ENCODE measurements around the gene MYO1E.
"Not testable (repeated sequence)": the region's sequence is repeated elsewhere in the genome, so short reads cannot be mapped to it uniquely, and the experiment has no call there.

The MYO1E gene

DNA sequence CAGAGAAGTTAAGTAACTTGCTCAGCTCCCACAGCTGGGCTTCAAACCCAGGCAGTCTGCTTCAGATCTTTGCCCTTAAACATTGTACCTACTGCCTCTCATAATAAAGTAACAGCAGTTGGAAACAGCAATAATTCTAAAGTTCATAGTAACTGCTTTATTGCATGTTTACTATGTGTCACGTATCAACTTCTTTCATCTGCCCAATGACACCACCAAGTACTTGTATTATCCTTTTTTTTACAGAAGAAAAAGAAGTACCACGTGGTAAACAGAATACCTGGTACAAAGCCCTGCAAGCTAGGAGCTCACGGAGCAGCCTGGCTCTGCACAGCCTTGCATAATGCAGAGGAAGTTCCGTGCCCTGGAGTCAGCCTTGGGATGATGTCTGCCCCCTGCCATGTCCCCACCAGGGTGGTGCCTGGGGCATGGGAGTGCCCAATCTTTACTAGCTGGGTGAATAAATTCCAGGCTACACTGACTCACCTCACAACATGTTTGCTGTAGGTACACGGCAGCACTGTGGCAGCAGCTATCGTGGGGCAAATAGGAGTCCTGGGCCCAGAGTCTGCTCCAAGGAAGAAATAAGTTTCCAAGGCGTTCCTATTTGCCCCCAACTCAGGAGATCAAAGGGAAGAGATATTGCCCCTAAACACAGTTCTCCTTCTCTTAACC is 88.8 kb downstream of the MYO1E start:
- in situ Hi-C loops (cut with HindIII; ENCODE audit: low pct_unique_long_range_greater_than_20kb, low sequenced_read_pairs): no loop called here
- no peak for TF ChIP-seq JUND (IDR thresholded peaks at IDR 0.05; ENCODE audit: low read depth)
- peak; percentile 54 to 60 for DNase-seq (ENCODE audit: low read depth in 1 of 2, low spot score in 1 of 2)

DNA sequence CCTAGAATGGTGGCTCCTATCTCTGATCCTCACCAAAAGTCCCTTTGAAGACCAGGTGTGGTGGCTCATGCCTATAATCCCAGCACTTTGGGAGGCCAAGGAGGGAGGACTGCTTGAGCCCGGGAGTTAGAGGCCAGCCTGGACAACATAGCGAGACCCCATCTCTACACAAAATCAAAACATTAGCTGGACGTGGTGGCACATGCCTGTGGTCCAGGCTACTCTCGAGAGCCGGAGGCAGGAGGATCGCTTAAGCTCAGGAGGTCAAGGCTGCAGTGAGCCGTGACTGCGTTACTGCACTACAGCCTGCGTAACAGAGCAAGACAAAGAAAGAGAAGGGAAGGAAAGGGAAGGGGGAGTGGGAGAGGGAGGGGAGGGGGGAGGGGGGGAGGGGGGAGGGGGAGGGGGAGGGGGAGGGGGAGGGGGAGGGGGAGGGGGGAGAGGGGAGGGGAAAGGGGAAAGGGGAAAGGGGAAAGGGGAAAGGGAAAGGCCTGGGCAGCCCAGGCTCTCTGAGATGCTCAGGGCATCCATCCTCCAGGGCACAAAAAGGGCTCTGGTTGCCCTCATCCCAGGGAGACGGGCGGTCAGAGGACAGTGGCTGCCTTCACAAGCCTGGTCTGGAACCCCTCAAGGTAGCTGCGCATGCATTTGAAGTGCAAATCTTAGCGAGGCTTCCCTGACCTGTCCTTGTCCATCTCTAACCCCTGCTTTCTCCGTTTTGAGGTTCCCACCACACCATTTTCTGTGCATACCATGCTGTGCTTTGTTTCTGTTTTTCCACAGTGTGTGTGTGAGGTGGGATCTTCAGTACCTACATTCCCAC is 89.9 kb downstream of the MYO1E start:
- no peak for TF ChIP-seq JUND (IDR thresholded peaks at IDR 0.05; ENCODE audit: low read depth)
- in situ Hi-C loops (cut with HindIII; ENCODE audit: low pct_unique_long_range_greater_than_20kb, low sequenced_read_pairs): no loop called here

DNA sequence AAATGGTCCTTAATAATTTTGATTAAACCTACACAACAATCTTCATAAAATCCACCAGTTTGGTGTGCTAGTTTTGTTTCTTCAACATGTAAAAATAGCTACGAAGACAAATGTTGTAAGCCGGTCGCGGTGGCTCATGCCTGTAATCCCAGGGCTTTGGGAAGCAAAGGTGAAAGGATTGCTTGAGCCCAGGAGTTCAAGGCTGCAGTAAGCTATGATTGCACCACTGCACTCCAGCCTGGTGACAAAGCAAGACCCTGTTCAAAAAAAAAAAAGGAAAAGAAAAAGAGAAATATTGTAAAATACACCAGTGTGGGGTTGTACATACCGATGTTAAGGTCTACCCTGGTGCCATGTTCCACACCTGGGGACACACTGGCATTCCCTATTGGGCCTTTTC is 91.0 kb downstream of the MYO1E start:
- DNase-seq (ENCODE audit: low read depth in 1 of 2, low spot score in 1 of 2): no peak
- no peak for TF ChIP-seq JUND (IDR thresholded peaks at IDR 0.05; ENCODE audit: low read depth)
- in situ Hi-C loops (cut with HindIII; ENCODE audit: low pct_unique_long_range_greater_than_20kb, low sequenced_read_pairs): no loop called here

More for the DNA sequence above, 89.9 kb downstream of the MYO1E start:
- peak in 1 of 2 experiments; percentile 6 for DNase-seq (ENCODE audit: low read depth in 1 of 2, low spot score in 1 of 2)

DNA sequence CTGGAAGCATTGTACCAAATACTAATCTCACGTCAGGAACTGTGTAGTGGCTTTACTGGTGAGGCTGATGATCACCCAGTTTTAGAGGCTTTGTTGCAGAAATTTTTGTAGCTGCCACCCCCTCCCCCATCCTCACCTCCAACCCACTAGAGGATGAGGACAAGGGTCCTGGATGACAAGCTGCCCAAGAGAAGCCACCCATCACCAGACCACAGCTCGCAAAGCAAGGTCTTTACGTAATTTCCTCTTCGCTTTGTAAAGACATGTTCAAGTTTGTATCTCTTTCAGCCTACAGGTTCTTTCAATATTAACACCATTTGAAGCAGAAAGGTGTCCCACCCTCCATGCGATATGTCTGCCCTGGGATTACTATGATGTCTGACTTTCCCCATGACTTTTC is 91.8 kb downstream of the MYO1E start:
- no peak for DNase-seq (ENCODE audit: low read depth in 1 of 2, low spot score in 1 of 2)
- in situ Hi-C loops (cut with HindIII; ENCODE audit: low pct_unique_long_range_greater_than_20kb, low sequenced_read_pairs): no loop called here
- TF ChIP-seq JUND (IDR thresholded peaks at IDR 0.05; ENCODE audit: low read depth): no peak

GRCh38 chr15:59280292-59280691 is 92.4 kb downstream of the MYO1E start:
- in situ Hi-C loops (cut with HindIII; ENCODE audit: low pct_unique_long_range_greater_than_20kb, low sequenced_read_pairs); DNase-seq (ENCODE audit: low read depth in 1 of 2, low spot score in 1 of 2): not testable (repeated sequence)

GRCh38 chr15:59279023-59279422 is 93.6 kb downstream of the MYO1E start:
- TF ChIP-seq JUND (IDR thresholded peaks at IDR 0.05; ENCODE audit: low read depth): no peak

DNA sequence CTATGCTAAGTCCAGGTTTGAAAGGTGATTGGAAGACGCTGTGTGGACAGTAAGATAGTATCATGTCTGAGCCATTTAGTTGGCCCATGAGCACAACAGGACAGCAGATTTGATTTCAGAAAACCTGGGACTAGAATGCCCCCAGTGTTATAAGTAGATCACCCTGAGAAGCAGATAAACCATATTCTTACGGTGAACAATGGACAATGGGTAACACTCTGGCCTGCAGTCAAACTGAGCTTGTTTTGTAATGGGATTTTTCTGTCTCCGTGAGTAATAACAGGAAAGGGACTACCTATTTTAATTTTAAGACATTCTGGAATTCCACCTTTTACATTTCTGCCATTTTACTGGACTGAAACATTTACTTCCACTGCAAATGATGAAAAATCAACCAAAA is 94.6 kb downstream of the MYO1E start:
- no peak for DNase-seq (ENCODE audit: low read depth in 1 of 2, low spot score in 1 of 2)
- TF ChIP-seq JUND (IDR thresholded peaks at IDR 0.05; ENCODE audit: low read depth): no peak
- in situ Hi-C loops (cut with HindIII; ENCODE audit: low pct_unique_long_range_greater_than_20kb, low sequenced_read_pairs): no loop called here

More at GRCh38 chr15:59279023-59279422, 93.6 kb downstream of the MYO1E start:
- DNase-seq (ENCODE audit: low read depth in 1 of 2, low spot score in 1 of 2): no peak
- in situ Hi-C loops (cut with HindIII; ENCODE audit: low pct_unique_long_range_greater_than_20kb, low sequenced_read_pairs): no loop called here

DNA sequence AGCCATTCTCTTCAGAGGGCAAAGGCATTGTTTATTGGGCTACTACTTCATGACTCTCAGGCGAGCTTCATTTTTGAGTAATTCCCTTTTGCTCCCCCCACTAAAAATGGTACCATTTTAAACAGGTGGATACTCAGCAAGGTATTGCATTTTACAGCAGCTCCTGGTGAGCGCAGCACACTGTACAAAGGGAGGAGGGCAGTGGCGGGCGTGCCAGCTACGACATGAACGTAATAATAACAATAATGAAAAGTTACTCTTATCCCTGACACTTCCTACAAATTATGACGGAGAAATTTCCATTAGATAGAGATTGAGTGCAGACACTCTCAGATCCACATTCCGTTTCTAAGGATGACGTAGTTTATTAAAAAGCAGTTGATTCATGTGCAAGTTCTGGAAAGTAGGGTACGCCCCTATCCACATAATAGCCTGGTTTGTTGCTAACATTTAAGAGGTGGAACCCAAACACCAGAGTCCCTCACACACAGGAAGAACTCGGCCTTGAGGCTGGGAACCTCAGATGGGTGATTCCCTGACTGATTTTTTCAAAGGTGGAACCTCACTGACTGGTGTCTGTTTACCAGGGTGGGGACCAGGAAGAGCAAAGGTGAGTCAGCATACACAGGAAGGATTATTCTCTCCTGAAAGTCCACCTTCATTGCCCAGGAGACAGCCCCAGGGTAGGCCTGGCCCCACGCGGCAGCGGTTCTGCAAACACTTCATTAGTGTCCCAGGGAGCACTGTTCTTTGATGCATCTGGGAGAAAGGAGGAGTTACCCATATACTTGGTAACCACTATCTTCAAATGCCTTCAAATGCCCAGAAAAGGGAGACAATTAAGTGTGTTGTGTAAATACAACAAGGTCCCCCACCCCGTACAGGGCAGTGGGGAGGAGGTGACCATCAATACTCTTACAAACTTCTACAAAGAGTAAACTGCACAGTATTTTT is 96.2 kb downstream of the MYO1E start:
- TF ChIP-seq JUND (IDR thresholded peaks at IDR 0.05; ENCODE audit: low read depth): no peak
- in situ Hi-C loops (cut with HindIII; ENCODE audit: low pct_unique_long_range_greater_than_20kb, low sequenced_read_pairs): no loop called here
- DNase-seq (ENCODE audit: low read depth in 1 of 2, low spot score in 1 of 2): peak in 1 of 2 experiments; percentile 9

DNA sequence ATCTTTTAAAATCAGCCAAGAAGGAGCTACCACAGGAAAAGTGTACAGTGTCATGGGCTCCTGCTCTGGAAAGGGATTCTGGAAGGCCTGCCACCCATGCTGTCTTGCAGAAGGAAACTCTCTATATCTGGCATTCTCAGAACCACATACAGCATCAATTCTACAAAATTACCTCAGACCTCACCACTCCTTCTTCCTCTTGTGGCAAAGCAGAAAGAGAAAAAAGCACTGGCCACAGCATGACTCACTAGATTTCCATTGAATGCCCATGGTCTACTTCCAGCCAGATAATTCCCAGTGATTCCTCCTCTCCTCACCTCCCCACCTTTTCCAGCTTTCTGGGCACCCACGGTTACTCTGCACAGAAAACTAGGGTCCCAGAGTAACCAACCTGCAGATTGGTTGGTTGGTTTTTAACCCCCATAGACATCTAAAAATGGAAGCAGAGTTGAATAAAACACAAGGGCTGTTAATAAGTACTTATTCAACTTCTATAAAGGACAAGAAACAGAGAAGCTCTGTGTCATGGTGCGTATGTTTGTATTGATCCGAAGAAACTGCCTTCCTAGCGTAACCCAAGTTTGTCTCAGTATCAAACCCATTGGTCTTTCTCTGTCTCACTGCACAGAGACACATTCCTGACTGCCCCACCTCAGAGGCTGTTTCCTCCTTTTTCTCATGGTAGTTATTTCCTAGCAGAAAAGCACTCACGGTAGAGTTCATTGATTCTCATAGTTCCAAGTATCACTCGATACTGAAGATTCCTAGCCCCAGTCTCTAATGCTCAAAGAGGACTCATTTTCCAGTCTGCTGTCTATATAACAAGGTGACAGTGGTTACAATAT is 98.3 kb downstream of the MYO1E start:
- in situ Hi-C loops (cut with HindIII; ENCODE audit: low pct_unique_long_range_greater_than_20kb, low sequenced_read_pairs): no loop called here
- no peak for TF ChIP-seq JUND (IDR thresholded peaks at IDR 0.05; ENCODE audit: low read depth)
- DNase-seq (ENCODE audit: low read depth in 1 of 2, low spot score in 1 of 2): no peak

GRCh38 chr15:59273234-59273633 is 99.4 kb downstream of the MYO1E start:
- no peak for DNase-seq (ENCODE audit: low read depth in 1 of 2, low spot score in 1 of 2)
- TF ChIP-seq JUND (IDR thresholded peaks at IDR 0.05; ENCODE audit: low read depth): no peak
- in situ Hi-C loops (cut with HindIII; ENCODE audit: low pct_unique_long_range_greater_than_20kb, low sequenced_read_pairs): no loop called here

DNA sequence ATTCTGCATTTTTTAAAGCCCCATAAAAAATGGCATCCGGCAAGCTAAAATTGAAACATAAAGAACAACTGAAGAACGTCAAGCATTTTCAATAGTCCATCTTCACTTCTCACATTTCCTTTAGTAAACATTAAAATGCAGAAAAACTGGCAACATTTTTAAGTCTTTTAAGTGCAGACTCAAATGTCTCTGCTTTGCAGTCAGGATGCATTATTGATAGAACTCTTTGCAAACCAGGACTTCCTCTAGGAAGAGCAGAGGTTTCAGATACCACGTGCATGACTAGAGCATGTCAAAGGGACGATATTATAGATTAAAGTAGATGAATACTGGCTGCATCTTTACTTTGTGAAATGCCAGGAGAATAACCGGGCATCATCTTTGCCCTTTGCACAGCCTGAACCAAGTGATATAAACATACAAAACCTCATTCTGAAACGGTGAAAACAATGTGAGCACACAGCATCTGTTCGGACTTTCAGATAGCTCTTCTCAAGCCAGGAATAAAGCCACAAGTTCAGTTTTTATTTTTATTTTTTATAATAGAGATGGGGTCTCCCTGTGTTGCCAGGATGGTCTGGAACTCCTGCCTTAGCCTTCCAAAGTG is 101.0 kb downstream of the MYO1E start:
- in situ Hi-C loops (cut with HindIII; ENCODE audit: low pct_unique_long_range_greater_than_20kb, low sequenced_read_pairs): no loop called here
- no peak for TF ChIP-seq JUND (IDR thresholded peaks at IDR 0.05; ENCODE audit: low read depth)
- DNase-seq (ENCODE audit: low read depth in 1 of 2, low spot score in 1 of 2): no peak
